A549 treated with CORT108297 at 1 μM for 4 hours (cell line): ENCODE measurements around the gene PTOV1. TPM values are rescaled to one million over a fixed set of nuclear protein-coding genes. Genes with fewer than 3 reads are reported as not detected.

Experiments
- total RNA-seq: library from RNA; stranded (reverse); fragments of 200-300 nt; extraction: Qiagen RNA extraction; gene quantifications from 5 replicates; pipeline ENCODE4 v1.2.3, GENCODE V29; 2022

Gene PTOV1
- 106 to 161 TPM (median 152 TPM) in 5 replicates for total RNA-seq

GRCh38 chr19:49850487-49851342 is at the start of gene PTOV1:
Gene PTOV1, plus strand, starts transcription at chr19:49851159.

GRCh38 chr19:49812997-49813861 is 37.7 kb upstream of the PTOV1 start, which contains the start of gene FUZ:
Gene FUZ, minus strand, starts transcription at chr19:49813292. Its CDS starts 186 bp downstream, at chr19:49813106.

GRCh38 chr19:49817964-49818648 is 32.9 kb upstream of the PTOV1 start, which contains the start of gene MED25:
Gene MED25, plus strand, starts transcription at chr19:49818289. Its CDS starts 53 bp downstream, at chr19:49818342.

GRCh38 chr19:49866933-49867782 is 16.2 kb downstream of the PTOV1 start, which contains the start of gene PNKP:
Gene PNKP, minus strand, starts transcription at chr19:49867576. Its CDS starts 372 bp downstream, at chr19:49867204.

GRCh38 chr19:49877020-49877878 is 26.3 kb downstream of the PTOV1 start, which contains the start of the genes AKT1S1 and TBC1D17:
Gene AKT1S1, minus strand, starts transcription at chr19:49877355. Its CDS starts 4,060 bp downstream, at chr19:49873295.
Gene TBC1D17, plus strand, starts transcription at chr19:49877702. Its CDS starts 22 bp downstream, at chr19:49877724.

GRCh38 chr19:49896863-49897621 is 46.1 kb downstream of the PTOV1 start, which contains the start of gene IL4I1:
Gene IL4I1, minus strand, starts transcription at chr19:49896887. Its CDS starts 727 bp downstream, at chr19:49896160.

Other genes with a start within 250 kb of the PTOV1 start
- gene RRAS, start 211.0 kb upstream of the PTOV1 start, total RNA-seq, result 89.9 to 139 TPM (median 135 TPM) in 5 replicates
- gene SCAF1, start 208.9 kb upstream of the PTOV1 start, total RNA-seq, result 45.2 to 75.9 TPM (median 67.4 TPM) in 5 replicates
- 102 to 117 TPM (median 111 TPM) in 5 replicates for gene IRF3, start 185.3 kb upstream of the PTOV1 start, total RNA-seq
- 56.3 to 78.7 TPM (median 72.9 TPM) in 5 replicates for gene BCL2L12, start 185.2 kb upstream of the PTOV1 start, total RNA-seq
- 387 to 457 TPM (median 414 TPM) in 5 replicates for gene PRMT1, start 173.9 kb upstream of the PTOV1 start, total RNA-seq
- 3.4 to 6.5 TPM (median 6.0 TPM) in 5 replicates for gene ADM5, start 161.6 kb upstream of the PTOV1 start, total RNA-seq
- gene CPT1C, start 160.0 kb upstream of the PTOV1 start, total RNA-seq, result 12.0 to 15.0 TPM (median 12.8 TPM) in 5 replicates
- gene TSKS, start 87.9 kb upstream of the PTOV1 start, total RNA-seq, result not detected in 5 replicates
- 40.6 to 58.3 TPM (median 56.1 TPM) in 5 replicates for gene AP2A1, start 84.2 kb upstream of the PTOV1 start, total RNA-seq
- gene FUZ, start 37.9 kb upstream of the PTOV1 start, total RNA-seq, result 12.8 to 15.6 TPM (median 15.3 TPM) in 5 replicates
- gene MED25, start 32.9 kb upstream of the PTOV1 start, total RNA-seq, result 45.5 to 76.6 TPM (median 69.6 TPM) in 5 replicates
- 40.8 to 62.1 TPM (median 54.2 TPM) in 5 replicates for gene PNKP, start 16.4 kb downstream of the PTOV1 start, total RNA-seq
- gene AKT1S1, start 26.2 kb downstream of the PTOV1 start, total RNA-seq, result 66.3 to 120 TPM (median 113 TPM) in 5 replicates
- gene TBC1D17, start 26.5 kb downstream of the PTOV1 start, total RNA-seq, result 20.1 to 24.1 TPM (median 23.8 TPM) in 5 replicates
- gene IL4I1, start 45.7 kb downstream of the PTOV1 start, total RNA-seq, result 0.61 to 1.2 TPM (median 0.96 TPM) in 5 replicates
- gene ATF5, start 78.0 kb downstream of the PTOV1 start, total RNA-seq, result 47.9 to 57.1 TPM (median 54.0 TPM) in 5 replicates
- gene NUP62, start 78.3 kb downstream of the PTOV1 start, total RNA-seq, result 74.2 to 98.4 TPM (median 95.7 TPM) in 5 replicates
- gene SIGLEC11, start 110.0 kb downstream of the PTOV1 start, total RNA-seq, result not detected in 5 replicates
- gene VRK3, start 174.2 kb downstream of the PTOV1 start, total RNA-seq, result 39.7 to 45.9 TPM (median 41.5 TPM) in 5 replicates
- gene ZNF473, start 174.8 kb downstream of the PTOV1 start, total RNA-seq, result 6.8 to 11.0 TPM (median 10.0 TPM) in 5 replicates